CD4-positive, alpha-beta T cell treated with Interleukin-15 for 4 hours (primary cell): ENCODE measurements around the gene NUBP2.
A peak's percentile ranks its signal among the peaks of the same experiment; 100 is the strongest.

Experiments used
- DNase-seq: peaks from one replicate; pipeline ENCODE4 v3.0.0-alpha.2; 2020; ENCODE audit warnings: low spot score

The NUBP2 gene, protein sequence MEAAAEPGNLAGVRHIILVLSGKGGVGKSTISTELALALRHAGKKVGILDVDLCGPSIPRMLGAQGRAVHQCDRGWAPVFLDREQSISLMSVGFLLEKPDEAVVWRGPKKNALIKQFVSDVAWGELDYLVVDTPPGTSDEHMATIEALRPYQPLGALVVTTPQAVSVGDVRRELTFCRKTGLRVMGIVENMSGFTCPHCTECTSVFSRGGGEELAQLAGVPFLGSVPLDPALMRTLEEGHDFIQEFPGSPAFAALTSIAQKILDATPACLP

DNA sequence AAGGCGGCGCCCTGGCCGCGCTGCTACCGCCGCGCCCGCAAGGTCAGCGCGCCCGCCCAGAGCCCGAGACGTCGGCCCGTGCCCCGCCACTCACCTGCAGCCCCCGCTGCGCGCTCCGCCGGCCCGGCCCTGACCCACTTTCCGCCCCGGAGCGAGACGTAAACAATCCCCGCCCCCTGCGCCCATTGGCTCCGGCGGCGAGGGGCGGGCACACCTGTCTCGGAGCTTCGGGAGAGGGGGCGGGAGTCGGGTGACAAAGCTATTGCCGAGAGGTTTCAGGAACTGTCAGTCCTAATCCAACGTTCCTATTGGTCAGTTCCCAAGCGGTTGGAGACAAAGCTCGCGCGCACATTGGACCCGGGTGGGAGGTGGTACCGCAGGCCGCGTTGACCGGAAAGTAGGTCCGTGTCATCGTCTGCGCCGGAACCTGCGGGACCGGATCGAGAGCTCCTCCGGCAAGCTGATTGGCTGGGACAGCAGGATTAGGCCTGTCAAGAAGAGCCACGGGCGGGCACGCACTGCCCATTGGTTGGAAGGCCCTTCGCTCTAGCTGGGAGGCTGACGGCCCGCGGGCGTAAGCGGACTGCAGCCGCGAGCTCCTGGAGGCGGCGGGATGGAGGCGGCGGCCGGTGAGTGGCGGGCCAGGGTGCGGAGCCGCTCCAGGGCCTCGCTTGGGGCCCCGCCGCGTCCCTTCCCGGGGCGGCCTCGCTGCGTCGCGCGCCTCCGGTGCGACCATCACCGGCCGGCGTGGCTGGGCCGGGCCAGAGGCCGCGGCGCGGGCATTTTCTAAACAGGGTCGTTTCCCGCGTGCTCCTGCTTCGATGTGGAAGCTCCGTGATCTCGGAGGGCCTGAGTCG is at the start of gene NUBP2, which contains the start of gene SPSB3:
NUBP2 (plus strand) TSS at position 553 of the 857 bp plus-strand sequence; CDS start at position 614, 61 bp downstream.
SPSB3 (minus strand) TSS at position 164 of the 857 bp plus-strand sequence. CDS start 1,088 bp downstream, outside the sequence.
- DNase-seq: peak; percentile 99

DNA sequence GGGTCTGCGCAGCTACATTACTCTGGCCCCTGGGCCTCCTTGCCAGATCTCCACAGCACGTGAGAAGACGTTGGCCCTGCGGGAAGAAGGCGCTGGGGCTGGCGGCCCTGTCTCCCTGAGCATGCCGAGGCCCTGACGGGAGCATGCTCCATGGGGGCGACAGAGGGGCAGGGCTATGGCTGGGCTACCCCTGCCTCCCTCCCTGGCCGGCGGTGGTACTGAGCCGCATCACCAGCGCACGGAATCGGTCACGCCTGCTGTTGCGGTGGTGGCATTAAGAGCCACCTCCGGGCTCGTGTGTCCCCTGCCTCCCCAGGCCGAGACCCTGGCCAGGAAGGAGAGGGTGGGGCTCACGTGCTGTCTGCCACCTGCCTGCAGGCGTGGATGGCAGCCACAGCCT is 48.6 kb upstream of the NUBP2 start:
- no peak for DNase-seq

DNA sequence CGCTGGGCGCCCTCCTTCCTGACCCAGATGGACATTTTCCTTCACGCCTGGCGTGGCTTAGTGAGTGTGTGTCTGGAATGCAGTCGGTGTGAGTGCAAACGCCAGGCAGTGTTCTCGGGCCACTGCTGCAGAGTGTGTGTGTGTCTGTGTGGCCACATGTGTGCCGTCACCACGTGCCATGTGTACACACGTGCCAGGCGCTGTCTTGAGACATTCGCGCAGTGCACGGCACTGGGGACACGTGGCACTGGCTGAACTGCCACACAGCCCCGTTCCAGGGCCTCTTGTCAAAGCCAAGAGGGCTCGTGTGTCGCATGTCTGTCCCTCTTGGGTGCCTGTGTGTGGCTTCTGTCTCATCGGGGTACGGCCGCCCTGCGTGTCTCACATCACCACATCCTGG is 47.9 kb upstream of the NUBP2 start:
- no peak for DNase-seq

DNA sequence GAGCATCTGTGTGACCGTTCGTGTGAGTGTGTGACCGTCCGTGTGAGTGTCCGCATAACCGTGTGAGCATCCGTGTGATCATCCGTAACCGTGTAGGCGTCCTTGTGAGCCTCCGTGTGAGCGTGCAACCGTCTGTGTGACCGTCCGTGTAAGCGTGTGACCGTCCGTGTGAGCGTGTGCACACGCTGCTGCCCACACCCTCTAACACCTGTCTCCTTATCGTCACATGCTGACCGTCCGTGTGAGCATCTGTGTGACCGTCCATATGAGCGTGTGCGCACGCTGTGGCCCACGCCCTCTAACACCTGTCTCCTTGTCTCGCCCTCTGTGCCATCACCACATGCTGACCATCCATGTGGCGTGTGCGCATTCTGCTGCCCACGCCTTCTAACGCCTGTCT is 42.5 kb upstream of the NUBP2 start:
- DNase-seq: no peak

DNA sequence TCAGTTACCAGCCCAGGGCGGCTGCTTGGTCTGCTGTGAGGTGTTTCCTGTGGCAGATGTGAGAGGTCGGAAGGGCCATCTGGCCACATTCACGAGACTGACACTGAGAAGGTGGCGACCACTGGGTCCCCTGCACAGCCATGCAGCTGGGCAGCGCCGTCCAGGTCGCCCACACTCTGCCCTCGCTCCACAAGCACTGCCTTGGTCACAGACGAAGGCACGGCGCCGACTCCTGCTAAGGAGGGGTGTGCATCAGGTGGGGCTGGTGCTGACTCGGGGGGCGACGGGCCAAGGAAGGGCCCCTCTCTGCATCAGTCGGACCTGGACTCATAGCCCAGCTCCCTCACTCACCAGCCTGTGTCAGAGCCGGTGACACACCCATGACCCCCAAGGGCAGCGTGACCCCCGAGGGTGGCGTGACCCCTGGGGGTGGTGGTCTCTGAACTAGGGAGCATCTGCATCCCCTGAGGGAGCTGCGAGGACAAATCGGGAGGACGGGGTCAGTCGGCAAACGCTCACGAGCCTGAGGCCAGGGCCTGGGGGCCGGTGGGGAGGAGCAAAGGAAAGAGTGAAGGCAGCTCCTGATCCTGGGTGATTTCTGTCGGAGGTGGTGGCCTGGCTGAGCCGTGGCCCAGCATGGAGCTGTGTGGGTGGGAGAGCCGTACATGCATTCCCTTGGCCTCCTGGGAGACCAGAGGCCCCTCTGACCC is 41.8 kb upstream of the NUBP2 start:
- DNase-seq: no peak

DNA sequence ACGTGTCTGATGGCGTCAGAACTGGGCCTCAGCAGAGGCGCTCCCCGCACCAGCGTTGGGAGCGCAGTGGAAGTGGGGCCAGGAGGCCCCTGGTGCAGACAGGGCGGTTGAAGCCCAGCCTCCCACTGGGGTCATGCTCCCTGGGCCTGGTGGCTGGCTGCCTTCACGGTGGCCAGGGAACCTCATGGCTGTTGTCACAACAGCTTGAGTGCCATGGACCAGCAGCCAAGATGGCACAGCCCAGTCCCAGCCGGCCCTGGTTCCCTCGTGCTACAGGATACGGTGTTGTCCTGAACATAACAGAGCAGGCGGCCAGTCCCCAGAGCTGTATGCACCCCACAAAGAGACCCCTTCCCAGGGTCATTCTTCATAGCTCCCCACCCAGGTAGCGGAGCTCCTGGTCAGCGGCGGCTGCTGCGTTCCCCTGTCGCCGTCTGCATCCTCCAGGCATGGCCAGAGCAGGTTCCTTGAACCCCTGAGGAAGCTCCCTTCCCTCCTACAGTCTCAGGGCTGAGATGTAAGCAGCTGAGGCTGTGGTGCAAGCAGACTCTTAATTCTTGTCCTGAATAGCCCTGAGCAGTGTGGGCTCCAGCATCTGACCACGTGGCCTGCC is 41.1 kb upstream of the NUBP2 start:
- DNase-seq: no peak

DNA sequence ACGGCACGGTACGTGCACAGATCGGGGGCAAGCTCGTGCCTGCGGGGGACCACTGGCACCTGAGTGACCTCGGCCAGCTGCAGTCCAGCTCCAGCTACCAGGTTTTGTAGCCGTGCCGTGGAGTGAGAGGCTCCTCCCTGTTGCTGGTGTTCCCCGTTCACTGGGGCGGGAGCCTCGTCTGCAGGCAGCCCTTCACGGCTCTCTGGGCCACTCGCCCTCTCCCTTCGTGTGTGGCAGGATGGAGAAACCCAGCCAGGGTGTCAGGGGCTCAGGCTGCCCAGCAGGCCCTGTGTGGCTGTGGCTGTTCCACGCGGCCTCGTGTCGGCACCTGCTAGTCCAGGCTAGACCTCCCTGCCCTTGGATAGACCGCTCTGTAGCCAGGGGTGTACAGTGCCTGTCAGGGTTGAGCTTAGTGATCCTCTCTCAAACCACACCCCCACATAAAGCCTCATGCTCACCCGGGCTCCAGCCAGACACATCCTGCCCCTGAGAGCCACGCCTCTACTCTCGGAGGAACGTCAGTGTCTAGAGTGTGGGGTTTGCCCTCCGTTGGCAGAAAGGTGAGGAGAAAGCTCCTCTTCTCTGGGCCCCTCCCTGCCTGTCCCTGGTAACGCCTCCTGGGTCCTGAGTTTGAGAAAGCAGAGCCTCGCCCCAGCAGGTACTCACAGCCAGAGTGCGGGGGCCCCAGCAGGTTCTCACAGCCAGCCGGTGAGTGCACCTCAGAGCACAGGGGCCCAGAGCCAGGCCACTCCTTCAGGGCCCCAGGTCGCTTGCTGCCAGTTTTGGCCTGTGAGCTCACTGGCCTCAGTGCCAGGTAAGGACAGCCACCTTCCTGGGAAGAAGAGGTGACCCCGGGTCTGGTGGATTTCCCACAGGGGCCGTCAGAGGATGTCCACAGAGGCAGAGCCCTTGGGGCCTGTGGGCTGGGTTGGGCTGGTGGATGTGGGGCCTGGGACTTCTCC is 39.1 kb upstream of the NUBP2 start:
- no peak for DNase-seq

DNA sequence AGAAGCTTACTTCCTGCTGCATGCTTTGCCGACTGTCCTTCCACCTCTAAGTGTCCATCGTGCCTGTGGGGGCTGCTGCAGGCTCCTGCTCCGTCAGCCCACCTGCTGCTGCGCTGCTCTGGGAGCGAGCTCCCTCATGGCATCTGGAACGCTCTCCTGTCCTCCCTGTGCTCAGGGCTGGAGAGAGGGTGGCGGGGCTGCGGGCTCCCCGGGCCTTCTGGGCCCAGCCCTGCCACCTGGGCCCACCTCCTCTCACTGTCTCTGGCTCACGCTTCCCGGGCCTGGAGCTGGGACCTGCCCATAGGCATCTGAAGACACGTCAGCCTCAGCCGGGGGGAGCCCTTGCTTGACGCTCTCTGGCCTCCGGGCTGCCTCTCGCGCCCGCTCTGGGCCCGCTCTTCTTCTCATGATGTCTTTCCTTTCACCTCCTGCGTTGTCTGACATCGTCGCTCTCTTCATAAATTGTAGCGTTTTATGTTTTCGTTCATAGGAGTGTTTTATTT is 38.4 kb upstream of the NUBP2 start:
- DNase-seq: no peak

DNA sequence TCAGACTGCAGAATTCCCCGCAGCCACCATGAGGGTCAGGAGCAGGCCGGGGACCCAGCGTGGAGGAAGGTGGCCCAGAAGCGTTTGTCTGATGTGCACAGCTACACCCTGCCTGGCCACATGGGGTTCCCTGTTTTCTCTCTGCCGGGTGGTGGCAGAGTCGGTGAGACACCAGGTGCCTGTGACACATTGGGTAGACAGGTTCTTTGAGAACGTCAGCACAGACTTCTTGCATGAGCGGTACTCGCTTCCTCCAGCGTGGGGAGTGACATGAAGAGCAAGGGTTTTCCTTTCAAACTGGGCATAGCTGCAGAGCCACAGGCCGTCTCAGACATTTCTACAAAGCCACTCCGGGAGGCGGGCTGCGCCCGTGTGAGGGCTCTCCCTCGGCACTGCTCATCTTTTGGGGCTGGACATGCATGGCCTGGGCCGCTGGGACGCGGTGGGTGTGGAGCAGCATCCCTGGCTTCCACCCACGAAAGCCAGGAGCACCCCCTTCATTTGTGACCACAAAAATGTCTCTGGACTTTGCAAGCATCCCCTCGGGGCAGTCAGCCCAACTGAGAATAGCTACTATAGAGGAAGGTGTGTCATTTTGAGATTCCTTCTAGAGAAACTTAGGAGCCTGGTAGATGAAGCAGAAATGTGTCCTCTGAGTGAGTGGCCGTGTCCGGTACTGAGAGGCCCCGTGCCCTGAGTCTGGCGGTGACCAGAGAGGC is 37.4 kb upstream of the NUBP2 start:
- DNase-seq: no peak

DNA sequence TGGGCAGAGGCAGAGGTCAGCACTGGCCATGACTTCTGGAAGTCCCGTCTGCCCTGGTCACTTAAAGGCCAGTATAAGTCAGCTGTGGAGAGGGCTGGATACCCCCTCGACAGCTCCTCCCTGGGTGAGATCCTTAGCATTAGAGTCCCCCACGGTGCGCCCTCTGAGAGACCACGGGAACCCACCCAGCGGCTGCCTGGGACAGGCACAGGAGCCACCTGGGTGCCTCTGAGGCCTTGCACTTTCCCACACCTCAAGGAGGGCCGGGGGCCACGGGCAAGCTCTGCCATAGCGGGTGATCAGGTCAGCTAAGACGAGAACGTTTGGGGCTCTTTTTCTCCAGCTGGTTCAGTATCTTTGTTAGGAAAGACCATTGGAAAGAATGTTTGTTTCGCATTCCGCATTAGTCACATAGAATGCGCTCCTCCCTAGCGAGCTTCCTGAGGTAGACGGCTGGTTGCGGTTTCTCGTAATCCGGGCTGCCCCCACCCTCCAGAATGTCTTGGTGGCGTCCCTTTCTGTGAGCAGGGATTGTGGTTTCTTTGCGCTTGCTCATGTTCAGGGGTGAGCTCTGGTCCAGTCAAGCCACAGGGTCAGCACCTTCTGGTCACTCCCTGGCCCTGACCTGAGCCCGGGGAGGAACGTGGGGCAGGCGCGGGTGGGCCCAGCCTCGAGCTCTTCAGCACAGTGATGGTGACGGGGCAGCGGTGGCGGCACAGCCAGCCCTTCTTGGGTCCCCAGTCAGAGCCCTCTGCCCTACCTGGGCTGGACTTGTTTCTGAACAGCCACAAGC is 36.7 kb upstream of the NUBP2 start:
- DNase-seq: no peak

DNA sequence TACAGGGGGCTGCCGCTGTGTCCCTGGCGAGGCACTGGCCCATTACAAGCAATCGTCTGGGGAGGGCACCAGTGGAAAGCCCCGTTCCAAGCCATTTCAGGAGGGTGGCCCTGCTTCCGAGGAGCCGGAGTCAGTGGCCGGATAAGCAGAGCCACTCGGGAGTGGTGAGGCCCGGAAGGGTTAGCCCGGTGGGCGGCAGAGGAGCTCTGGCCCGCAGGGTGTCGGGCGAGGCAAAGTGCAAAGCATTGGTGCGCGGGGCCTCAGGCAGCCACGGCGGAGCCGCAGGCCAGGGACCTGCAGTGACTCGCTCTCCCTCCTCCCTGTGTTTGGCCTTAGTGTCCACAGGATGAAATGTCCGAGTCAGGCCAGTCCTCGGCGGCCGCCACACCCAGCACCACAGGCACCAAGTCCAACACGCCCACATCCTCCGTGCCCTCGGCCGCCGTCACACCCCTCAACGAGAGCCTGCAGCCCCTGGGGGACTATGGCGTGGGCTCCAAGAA is 36.0 kb upstream of the NUBP2 start:
- no peak for DNase-seq

DNA sequence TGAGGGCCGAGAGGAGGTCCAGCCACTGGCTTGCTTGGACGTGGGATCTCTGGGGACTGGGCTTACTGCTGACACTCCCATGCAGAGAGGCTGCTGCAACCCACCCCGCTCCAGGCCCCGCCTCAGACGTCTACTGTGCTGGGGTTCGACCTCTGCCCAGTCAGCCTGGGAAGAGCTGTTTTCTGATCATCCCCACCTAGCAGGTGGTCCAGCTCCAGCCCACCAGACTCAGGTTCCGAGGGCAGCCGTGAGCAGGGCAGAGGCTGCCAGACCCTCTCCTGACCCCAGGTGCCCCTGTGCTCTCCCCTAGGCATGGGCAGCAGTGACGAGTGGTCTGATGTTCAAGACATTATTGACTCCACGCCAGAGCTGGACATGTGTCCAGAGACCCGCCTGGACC is 34.8 kb upstream of the NUBP2 start:
- no peak for DNase-seq

DNA sequence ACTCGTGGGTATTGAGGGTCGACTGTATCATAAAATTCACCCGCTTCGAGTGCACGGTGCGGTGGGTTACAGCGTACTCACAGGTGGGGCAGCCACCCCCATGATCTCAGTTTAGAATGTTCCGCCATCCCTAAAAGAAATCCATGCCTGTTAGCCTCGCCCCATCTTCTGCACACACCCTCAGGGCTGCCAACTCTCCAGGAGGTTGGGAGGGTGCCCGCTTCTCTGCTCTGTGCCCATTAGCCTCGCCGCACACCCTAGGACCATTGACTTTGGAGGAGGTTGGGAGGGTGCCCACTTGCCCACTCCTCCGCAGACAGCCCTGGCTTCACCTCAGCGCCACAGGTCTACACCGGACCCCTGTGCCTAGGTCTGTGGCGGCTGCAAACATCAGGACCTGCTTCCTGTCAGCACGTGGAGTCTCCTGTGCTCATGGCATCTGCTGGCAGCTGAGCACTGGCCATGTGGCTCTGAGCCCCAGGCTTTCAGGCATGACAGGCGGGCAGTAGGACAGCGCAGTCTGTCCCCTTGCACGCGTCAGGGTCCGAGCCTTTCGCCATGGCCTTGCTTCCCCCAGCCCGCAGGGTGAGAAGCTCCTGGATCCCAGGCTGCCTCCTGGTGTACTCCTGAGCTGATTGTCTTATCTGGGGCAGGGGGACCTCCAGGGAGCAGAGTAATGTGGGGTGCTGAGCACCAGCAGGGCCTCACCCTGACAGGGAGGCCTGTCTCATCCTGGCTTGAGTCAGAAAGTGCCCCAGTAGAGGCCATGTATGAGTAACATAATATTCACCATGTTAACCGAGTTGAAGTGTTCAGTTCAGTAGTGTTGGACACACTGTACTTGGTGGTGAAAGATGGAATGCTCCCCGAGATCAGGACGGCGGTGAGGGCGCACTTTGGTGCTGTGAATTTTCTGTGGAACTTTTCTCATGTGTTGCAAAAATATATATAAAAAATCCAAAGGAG is 33.3 kb upstream of the NUBP2 start:
- DNase-seq: no peak

DNA sequence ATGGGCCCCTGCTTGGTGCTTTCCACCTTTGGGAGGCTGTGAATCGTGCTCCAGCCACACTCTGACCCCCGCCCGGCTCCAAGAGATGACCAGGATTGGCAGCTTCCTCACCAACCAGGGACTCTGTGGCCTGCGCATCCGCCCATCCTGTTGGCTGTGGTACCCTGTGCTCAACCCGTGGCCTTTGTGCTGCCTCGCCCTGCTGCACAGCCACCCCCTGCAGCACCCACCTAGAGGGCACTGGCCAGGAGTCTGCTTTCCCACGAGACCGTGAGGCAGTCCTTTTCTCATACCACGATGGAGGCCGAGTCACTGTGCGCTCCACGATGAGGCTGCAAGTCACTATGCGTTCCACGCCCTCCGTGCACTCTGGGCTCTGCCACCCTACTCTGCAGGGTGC is 30.8 kb upstream of the NUBP2 start:
- no peak for DNase-seq

DNA sequence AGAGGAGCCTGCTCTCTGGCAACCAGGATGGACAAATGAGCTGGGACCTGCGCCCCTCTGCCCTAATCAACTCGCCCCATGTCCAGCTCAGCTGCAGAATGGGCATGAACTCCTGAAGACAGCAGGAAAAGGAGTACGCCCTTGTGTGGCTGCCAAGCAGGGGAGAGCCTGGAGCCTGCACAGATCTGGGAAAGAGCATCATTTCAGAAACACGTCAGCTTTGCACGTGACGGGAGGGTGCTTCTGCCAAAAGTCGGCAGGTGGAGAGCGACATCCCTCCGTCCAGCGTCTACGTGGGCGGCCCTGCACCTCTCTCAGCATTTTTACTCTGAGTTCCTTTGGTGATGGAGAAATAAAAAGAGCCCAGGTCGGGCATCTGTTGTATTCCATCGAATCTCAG is 29.9 kb upstream of the NUBP2 start:
- DNase-seq: no peak

DNA sequence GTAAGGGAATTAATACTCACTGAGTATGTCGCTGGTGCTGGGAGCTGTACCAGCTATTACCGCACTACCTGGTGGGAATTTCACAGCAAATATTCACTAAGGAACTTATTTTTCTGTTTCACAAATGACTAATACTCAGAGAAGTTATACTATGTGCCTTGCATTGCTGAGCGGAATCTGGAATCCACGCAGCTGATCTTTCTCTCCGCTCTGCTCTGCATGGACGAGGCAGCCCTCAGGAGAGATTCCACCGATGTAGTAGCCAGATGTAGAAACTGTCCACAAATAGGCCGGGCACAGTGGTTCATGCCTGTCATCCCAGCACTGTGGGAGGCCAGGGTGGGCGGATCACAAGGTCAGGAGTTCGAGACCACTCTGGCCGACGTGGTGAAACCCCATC is 28.6 kb upstream of the NUBP2 start:
- no peak for DNase-seq

DNA sequence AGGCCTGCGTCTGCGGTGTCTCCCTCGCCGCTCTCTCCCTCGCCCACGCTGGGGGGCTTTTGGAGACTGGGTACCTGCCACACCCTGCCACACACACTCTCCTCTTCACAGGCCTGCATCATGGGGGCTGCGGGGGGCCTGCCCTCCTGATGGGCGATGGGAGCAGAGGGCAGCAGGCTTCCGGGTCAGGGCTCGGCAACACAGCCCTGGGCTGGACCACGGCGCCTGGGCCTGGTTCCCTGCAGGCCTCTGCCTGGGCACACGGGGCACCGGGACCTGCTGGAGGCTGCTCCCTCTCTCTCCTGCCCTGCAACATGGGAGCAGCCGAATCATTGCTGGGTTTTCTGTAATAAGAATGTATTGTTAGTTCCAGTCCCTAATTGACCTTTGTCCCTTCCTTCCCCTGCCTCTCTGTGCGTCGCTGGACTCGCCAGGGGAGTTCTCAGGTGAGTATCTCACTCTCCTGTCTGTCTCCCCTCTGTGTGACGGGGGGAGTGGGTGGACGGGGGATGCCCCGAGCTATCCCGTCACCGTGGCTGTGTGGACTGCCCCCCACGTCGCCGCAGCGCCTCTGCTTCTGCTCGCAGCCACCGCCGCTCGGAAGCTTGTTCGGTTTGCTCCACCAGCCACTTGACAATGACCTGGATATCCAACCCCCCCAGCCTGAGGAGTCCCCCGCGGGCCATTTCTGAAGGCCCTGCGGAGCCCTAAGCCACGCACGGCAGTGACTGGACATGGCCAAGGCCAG is 24.9 kb upstream of the NUBP2 start:
- no peak for DNase-seq
